Measurements from ENCODE around the gene TRAF1.

TRAF1 gene

GRCh38 chr9:120870206-120870605, 56.4 kb downstream of the TRAF1 start:
- no peak for DNase-seq (ENCODE audit: low read depth, low spot score)

GRCh38 chr9:120869726-120870125, 56.9 kb downstream of the TRAF1 start:
- DNase-seq (ENCODE audit: low read depth, low spot score): no peak

DNA sequence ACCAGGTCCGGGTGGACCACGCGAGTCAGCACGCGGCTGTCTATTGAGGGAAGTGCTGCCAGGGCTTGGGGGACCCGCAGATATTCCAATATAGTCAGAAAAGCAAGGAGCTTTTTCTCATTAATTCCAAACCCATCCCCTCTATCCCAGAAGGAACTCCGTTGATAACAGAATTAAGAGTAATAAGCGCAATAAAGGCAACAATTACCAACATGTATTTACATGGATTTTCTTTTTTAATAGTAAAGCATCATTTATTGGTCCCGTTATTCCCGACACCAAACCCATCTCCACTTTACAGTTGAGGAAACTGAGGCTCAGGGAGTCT, 57.3 kb downstream of the TRAF1 start:
- no peak for DNase-seq (ENCODE audit: low read depth, low spot score)

GRCh38 chr9:120868676-120869359, 57.8 kb downstream of the TRAF1 start:
- peak; percentile 95 for DNase-seq (ENCODE audit: low read depth, low spot score)

- DNase-seq (ENCODE audit: low read depth, low spot score): no peak
These were observed 58.3 kb downstream of the TRAF1 start for GRCh38 chr9:120868339-120868675.

DNA sequence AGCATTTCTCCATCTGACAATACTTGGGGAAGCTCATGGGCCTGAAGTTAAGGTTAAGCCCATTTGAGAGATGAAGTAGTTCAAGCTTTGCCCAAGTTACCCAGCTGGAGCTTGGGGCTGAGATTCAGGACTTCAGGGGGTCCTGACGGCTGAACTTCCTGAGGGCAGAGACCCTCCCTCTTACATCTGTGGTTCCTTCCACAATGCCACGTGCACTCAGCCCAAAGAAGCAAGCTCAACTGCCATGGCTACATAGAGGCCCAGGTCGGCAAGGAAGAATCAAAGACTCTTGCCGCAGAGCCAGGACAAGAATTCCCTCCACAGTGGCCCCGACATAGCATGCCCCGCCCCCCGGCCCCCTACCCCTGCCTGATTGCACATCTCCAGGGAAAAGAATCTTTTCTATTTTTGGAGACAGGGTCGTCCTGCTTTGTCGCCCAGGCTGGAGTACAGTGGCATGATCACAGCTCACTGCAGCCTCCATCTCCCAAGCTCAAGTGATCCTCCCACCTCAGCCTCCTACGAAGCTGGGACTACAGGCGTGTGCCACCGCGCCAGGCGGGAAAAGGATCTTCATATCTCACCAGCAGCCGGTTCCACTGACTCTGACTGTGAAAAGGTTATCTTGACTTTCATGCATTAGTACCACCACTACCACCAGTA, 58.8 kb downstream of the TRAF1 start:
- DNase-seq (ENCODE audit: low read depth, low spot score): no peak

- no peak for DNase-seq (ENCODE audit: low read depth, low spot score)
These were observed 59.9 kb downstream of the TRAF1 start for GRCh38 chr9:120866651-120867050.

DNA sequence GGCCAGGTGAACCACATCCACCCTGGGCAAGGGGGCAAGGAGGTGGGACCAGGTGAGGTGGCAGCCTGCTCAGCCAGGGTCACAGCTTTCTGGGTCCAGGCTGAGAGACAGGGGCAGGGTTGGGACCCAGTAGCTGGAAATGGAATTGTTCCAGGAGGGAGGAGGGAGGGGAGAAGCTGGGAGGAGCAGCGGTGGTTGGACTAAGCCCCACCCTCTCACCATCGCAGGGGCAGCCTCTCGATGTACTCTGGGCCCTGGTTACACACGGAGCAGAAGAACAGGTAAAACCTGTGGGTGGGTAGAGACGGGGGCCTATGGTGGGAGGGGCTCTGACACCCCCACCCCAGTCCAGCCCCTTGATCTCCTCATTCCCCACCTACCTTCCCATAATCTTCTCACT, 60.8 kb downstream of the TRAF1 start:
- DNase-seq (ENCODE audit: low read depth, low spot score): no peak

GRCh38 chr9:120865176-120865575, 61.4 kb downstream of the TRAF1 start:
- no peak for DNase-seq (ENCODE audit: low read depth, low spot score)

GRCh38 chr9:120864719-120865118, 61.9 kb downstream of the TRAF1 start:
- no peak for DNase-seq (ENCODE audit: low read depth, low spot score)

DNA sequence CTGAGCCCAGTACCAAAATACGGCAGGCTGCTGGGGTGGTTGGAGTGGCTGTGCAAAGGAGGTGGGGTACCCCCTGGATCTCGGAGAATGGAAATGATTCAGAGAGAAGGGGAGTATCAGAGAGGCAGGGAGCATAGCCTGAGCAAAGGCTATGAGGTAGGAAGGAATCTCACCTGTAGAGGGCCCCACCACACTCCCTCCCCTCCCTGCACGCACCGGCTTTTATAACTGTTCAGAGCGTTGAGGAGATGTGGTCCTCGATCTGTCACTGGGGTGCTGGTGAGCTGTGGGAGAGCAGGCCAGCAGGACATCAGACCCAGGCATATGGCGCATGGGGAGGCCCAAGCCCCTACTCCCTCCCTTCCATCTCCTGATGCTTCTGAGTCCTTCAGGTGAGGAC, 62.8 kb downstream of the TRAF1 start:
- no peak for DNase-seq (ENCODE audit: low read depth, low spot score)

DNA sequence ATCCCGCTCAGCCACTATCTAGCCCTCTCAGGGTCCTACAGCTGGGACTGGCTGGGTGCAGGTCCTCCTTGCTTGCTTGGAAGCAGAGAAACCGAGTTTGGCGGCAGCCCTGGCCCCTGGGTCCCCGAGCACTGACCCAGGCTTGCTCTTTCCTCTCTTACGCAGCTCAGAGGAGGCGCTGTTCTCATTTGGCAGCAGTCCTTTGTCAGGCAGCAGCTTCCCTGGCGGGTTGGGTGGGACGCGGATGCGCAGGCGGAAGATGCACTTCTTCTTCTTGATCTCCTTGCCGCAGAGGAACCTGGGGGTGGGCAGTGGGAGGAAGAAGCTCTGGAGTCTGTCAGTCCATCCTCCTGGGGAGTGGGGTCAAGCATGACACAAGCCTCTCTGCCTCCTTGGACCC, 64.1 kb downstream of the TRAF1 start:
- DNase-seq (ENCODE audit: low read depth, low spot score): no peak

GRCh38 chr9:120861935-120862334, 64.7 kb downstream of the TRAF1 start:
- no peak for DNase-seq (ENCODE audit: low read depth, low spot score)

GRCh38 chr9:120860083-120860482, 66.5 kb downstream of the TRAF1 start:
- no peak for DNase-seq (ENCODE audit: low read depth, low spot score)

- DNase-seq (ENCODE audit: low read depth, low spot score): no peak
These were observed 67.2 kb downstream of the TRAF1 start for GRCh38 chr9:120859361-120859760.

- DNase-seq (ENCODE audit: low read depth, low spot score): no peak
These were observed 68.7 kb downstream of the TRAF1 start for GRCh38 chr9:120857902-120858301.

GRCh38 chr9:120857481-120857880, 69.1 kb downstream of the TRAF1 start:
- DNase-seq (ENCODE audit: low read depth, low spot score): no peak

GRCh38 chr9:120856700-120857099, 69.9 kb downstream of the TRAF1 start:
- no peak for DNase-seq (ENCODE audit: low read depth, low spot score)

- no peak for DNase-seq (ENCODE audit: low read depth, low spot score)
These were observed 70.5 kb downstream of the TRAF1 start for GRCh38 chr9:120855827-120856670.

GRCh38 chr9:120854596-120855327, 71.8 kb downstream of the TRAF1 start:
- no peak for DNase-seq (ENCODE audit: low read depth, low spot score)

- DNase-seq (ENCODE audit: low read depth, low spot score): no peak
These were observed 73.4 kb downstream of the TRAF1 start for GRCh38 chr9:120853198-120853597.
